ENCODE results near the gene PXYLP1. TPM values are rescaled to one million over a fixed set of nuclear protein-coding genes. Genes with fewer than 3 reads are reported as not detected.

PXYLP1 gene
- total RNA-seq, 2 donors from 2014 or later = 11.0 to 13.8 TPM

DNA sequence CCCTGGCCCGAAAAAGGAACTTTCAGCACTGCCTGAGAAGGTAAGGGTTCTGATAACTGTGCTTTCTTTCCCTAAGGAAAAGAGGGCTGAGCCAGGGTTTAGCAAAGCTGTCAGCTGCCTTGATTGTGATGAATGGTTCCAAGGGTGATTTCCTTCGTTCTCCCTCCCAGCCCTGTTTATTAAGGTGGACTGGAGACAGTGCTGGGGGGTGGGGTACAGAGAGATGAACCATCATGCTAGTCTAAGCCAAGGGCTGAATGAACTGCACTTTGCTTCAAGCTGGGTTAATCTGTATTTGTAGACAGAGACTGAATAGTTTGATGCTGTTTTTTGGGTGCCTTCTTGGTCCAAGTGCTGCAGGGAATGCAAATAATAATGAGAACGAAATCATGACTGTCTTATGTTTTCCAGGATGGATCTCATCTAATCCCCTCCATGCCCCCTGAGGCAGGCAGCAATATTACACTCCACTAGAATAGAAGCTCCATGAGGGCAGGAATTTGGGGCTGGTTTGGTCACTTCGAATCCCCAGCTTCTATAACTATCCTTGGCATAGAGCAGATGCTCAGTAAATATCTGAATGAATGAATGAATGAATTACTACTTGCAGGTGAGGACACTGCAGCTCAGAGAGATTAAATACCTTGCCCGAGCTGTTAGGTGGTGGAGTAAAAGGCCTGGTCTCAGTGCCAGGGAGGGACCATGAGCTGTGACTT is 10.9 kb downstream of the PXYLP1 start:
- intact Hi-C loops (cut with DNase I) = no loop called here
- DNase-seq (ENCODE audit: low spot score) = no peak

DNA sequence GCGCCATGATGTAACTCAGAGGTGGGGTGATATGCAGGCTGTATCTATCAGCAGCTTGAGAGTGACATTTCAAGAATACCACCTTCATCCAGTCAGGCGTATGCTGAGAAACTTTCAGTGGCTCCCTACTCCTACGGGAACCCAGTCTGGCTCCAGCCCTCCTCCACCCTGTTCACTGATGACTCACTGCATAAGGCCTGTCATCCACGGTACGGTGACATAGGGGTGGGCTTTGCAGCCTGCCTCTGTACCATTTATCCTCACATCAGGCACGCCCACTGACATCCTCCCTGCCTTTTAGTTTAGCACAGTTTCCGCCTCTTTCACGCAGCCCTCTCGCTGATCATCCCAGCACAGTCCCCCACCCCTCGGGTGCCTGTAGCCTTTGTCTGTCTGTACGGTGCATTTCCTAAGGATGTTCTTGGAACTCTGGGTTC is 11.7 kb downstream of the PXYLP1 start:
- DNase-seq (ENCODE audit: low spot score) = no peak
- intact Hi-C loops (cut with DNase I) = no loop called here

DNA sequence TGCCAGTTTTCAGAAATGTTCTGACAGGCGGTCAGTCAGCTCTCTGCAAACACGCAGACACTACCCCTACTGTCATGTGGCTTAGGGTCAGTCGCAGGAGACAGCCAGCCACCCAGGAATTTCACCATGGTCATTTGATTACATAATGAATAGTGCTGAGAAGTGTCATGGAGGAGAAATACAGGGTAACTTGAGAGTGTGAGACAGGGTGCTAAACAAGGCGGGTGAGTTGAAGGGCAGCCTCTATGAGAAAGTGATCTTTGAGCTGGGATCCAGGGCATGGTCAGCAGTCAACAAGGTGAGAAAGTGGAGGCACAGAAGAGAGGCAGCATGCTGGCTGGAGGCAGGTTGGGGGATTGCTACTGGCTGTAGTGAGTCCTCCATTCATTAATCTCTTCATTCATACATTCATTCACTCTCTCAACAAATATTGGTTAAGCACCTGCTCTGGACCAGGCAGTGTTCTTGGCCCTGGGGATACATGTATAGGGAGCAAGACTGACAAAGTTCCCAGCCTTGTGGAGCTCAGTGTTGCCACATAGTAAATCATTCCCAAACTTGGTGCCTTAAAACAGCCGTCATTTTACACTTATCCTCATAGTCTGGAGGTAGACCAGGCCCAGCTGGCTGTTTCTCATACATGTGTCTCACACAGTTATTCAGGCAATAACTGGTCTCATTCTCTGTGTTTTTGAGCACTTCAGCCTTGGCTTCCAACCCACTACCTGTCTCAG is 14.8 kb downstream of the PXYLP1 start:
- intact Hi-C loops (cut with DNase I) = no loop called here

DNA sequence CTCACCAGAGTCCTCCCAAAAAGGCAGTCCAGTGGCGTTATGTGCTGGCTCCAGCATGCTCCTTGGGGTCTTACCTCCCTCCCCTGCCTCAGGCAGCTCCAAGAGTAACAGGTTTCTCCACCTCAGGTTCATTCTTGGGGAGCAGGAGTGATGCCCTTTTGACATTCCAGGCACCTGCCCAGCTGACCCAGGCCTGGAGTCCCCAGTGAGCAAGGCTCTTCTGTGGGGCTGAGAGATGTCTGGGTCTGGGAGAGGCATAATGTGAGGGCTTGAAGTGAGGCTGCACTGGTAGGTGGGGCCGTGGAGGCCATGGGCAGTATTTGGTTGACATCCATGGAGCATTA is 15.3 kb downstream of the PXYLP1 start:
- intact Hi-C loops (cut with DNase I) = no loop called here

More for the DNA sequence above, 14.8 kb downstream of the PXYLP1 start:
- no peak for DNase-seq (ENCODE audit: low spot score)

DNA sequence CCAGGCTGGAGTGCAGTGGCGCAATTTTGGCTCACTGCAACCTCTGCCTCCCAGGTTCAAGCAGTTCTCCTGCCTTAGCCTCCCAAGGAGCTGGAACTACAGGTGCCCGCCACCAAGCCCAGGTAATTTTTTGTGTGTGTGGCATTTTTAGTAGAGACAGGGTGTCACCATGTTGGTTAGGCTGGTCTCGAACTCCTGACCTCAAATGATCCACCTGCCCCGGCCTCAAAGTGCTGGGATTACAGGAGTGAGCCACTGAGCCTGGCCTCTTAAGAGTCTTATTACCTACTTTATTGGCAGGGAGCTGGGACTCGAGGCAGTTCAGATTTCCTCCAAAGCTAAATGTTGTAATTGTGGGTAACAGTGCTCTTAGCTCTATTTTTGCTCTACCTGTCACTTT is 16.4 kb downstream of the PXYLP1 start:
- no peak for DNase-seq (ENCODE audit: low spot score)
- intact Hi-C loops (cut with DNase I) = no loop called here

More for the DNA sequence above, 15.3 kb downstream of the PXYLP1 start:
- DNase-seq (ENCODE audit: low spot score) = no peak

DNA sequence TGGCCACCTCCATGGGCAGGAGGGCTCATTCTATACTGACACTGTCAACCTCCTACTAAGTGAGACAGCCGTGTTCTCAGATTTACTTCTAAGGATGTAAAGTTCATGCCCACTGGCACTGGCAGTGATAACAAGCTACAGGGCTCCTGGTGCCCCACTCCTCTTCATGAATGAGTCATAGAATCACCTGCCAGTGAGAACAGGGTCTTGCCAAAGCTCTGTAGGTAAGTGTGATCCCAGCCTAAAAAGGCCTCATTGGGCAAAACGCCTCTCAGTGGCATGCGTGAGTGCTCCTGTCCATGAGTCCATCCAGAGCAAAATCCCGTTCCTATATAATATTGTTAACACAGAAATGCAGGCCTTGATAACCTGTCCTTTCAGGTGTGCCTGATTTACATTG is 17.4 kb downstream of the PXYLP1 start:
- no peak for DNase-seq (ENCODE audit: low spot score)
- intact Hi-C loops (cut with DNase I) = no loop called here

DNA sequence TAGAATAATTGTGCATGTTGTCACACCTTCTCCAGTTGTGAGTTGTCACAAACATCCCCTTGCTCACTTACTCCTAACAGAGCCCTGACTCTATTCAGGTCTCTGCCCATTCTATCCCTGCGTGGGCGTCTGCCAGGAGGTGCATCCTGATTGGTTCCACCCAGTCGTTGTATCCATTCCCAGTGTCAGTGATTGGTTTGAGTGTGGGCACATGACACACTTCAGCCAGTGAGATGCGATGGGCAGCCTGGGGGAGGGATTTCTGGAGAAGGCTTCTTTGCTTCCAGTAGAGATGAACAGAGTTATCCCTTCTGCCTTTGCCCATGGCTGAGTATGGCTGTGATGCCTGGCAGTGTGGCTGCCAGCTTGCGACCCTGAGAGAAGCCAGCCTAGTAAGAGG is 18.7 kb downstream of the PXYLP1 start:
- intact Hi-C loops (cut with DNase I) = no loop called here
- no peak for DNase-seq (ENCODE audit: low spot score)

DNA sequence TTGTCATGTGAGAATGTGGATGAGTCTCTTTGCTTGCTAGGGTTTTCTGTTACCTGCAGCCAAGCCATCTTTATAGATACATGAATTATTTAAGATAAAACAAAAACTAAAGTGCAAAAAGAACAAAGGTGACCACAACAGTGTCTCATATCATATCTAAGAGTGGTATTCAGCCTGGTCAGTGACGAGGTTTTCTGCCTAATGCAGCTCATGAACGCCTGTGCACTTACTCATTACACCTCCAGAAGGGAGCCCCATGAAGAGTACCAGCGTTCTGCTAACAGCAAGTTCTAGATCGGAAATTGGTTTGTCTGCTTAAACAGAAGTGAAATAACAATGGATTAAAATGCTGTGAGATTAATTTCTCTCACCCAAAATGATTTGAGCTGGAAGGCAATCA is 19.2 kb downstream of the PXYLP1 start:
- intact Hi-C loops (cut with DNase I) = no loop called here
- DNase-seq (ENCODE audit: low spot score) = no peak

DNA sequence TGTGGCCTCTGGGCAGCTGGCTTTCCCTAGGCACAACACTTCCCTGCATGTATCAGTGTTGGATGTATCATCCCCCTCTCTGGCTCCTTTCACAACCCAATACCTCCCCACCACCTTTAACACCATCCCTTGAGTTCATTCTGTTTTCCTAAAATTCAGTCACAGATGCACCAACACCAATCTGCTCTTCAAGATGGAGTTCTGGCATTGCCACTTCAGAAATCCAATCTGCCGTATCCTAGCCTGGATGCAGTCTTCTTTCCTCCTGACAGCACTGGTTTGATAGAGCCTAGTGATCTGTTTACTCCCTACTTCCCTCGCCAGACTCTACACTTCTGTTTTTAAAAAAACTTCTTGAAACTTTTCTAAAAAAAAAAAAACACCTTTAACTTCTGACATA is 21.7 kb downstream of the PXYLP1 start:
- DNase-seq (ENCODE audit: low spot score) = no peak
- intact Hi-C loops (cut with DNase I) = no loop called here

DNA sequence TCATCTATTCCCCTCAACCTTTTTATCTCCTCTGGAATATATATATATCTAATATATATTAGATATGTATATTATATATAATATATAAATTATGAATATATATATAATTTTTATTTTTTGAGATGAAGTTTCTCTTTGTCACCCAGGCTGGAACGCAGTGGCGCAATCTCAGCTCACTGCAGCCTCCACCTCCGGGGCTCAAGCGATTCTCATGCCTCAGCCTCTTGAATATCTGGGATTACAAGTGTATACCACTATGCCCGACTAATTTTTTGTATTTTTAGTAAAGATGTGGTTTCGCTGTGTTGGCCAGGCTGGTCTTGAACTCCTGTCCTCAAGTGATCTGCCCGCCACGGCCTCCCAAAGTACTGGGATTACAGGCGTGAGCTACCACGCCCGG is 22.2 kb downstream of the PXYLP1 start:
- intact Hi-C loops (cut with DNase I) = no loop called here
- DNase-seq (ENCODE audit: low spot score) = no peak

DNA sequence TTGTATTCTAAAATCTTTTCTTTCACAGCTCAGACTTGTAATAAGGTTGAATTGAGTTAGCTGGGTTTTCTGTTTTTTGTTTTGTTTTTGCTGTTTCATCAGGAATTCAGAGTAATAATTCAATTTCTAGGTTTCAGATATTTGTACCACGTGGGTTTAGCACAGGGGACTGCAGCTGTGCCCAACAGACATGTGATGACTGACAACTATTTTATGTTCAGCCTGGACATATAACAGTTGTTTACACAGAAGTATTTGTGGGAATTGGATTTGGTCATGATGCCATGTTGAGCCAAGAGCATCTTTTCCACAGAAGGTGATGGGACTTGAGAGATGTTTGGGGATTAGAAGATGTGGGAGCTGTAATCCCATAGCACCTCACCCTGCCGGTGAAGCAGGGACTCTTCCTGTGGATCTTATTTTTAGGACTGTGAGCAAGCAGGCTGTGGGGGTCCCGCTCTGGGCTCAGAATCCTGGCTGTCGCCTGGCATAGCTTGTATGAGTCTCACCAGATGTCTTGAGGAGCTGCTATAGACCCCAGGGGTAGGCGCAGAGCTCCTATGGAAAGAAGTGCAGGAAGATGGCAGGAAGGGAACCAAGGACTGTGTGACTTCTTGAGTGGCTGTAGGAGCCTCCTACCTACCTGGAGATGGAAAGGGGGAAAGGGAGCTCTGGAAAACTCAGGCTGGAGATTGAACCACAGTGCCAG is 23.7 kb downstream of the PXYLP1 start:
- intact Hi-C loops (cut with DNase I) = no loop called here
- DNase-seq (ENCODE audit: low spot score) = no peak

DNA sequence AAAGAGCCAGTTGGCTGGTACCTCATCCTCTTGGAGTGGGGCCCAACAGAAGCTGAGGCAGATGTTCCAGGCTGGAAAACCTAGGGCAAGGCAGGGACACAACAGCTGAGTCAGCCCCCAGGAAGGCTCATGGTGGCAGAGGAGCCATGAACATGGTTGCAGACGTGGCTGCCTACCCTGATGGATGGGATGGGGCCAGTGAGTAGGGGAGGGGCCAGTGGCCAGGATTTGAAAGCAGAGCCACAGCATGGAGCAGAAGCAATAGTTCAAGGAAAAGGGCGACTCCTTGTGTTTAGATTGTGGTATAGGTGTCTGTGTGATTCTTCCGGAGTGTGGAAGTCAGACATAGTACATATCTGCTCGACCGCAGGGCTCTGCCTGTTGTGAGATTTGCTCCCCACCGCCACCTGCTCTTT is 24.2 kb downstream of the PXYLP1 start:
- no peak for DNase-seq (ENCODE audit: low spot score)
- intact Hi-C loops (cut with DNase I) = no loop called here

DNA sequence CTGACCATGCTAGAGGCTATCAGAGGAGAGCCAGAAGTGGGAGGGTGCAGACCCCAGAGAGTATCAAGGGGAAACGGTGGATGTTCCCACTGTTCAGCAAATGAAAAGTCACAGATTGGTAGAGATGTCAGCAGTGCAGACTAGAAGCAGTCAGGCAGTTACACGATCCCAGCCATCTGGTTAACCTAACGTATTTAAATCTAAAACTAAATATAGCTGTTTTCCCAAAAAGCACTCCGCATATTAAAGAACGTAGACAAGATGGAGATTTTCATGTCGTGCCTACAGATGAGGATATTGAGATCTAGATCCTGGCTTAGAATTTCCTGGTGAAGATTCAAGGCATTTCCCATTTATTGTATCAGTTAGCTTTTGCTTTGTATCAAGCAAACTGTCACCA is 25.2 kb downstream of the PXYLP1 start:
- DNase-seq (ENCODE audit: low spot score) = no peak
- intact Hi-C loops (cut with DNase I) = no loop called here

DNA sequence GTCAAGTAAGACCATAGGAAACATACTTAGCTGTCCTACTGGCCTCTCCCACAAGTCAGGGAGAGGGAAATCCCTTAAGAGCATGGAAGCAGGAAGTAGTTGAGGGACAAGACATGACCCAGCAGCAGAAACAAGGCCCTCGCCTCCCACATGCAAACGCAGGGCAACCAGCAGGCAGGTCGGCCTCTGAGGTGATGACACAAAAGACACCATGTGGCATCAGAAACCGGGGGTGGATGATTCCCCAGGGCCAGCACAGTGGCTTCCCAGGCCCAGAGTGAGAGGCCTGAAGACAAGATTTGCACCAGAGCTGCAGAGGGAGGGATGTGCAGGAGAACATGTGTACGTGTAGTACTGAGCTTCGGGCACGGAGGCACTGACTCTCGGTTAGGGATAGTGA is 26.3 kb downstream of the PXYLP1 start:
- intact Hi-C loops (cut with DNase I) = no loop called here
- no peak for DNase-seq (ENCODE audit: low spot score)

DNA sequence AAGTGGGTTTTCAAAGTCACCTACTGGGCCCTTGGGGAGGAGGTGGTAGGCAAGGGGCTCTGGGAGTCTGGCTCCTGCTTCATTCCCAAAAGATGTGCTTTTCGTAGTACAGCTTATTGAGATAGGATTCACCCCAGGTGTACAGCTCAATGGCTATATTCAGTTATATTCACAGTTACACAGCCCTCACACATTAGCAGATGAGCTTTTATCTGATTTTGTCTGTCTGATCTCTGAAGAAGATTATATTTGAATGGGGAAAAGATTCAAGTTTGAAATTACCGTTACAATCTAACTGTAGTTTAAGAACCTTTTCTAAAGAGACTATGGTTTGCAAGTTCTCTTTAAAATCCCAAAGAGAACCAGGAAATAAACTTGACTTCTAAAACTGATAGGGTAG is 27.3 kb downstream of the PXYLP1 start:
- intact Hi-C loops (cut with DNase I) = no loop called here
- no peak for DNase-seq (ENCODE audit: low spot score)

DNA sequence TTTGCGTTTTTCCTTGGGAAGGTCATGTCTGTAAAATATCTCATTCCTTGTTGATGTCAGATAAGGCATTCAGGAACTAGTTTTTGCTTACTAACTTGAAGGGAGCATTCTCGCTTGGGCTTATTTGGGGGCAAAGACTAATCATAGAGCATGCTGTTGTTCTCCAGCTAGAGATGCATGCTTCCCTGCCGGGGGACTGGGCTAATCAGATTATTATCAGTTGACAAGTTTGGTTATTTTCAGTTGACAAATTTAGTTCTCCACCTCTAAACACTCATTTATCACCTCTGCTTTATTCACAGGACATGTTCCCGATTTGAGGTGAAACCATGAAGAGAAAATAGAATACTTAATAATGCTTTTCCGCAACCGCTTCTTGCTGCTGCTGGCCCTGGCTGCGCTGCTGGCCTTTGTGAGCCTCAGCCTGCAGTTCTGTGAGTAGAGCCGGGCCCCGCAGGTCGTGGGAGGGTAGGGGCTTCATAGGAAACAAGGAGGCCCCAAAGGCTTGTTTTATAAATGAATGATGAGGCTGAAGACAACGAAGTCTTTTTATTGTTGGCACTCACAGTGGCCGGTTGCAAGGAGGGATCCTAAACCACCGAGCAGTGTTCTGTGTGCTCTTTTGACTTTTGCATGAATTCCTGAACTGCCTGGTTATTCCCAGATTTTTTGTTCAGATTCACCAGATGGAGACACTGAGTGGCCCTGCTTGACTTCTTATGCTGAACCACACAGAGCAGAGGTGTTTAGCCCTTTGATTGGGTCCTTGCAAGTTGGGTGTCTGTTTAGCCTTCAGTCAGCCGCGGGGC is 28.4 kb downstream of the PXYLP1 start:
- intact Hi-C loops (cut with DNase I) = no loop called here
- DNase-seq (ENCODE audit: low spot score) = no peak

DNA sequence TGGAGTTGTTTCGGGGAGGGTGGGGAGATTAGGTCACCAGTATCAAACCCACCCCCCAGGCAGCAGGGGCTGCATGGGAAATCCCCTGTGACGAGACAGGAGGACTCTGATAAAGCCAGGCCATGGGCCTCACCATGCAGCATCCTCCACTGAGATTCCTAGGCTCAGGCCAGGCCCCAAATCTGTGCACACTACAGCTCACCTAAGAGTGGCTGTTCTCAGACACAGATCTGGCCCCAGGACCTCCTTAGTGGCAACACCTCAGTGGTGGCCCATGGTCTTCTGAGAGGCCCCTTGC is 29.0 kb downstream of the PXYLP1 start:
- intact Hi-C loops (cut with DNase I) = no loop called here
- DNase-seq (ENCODE audit: low spot score) = no peak

DNA sequence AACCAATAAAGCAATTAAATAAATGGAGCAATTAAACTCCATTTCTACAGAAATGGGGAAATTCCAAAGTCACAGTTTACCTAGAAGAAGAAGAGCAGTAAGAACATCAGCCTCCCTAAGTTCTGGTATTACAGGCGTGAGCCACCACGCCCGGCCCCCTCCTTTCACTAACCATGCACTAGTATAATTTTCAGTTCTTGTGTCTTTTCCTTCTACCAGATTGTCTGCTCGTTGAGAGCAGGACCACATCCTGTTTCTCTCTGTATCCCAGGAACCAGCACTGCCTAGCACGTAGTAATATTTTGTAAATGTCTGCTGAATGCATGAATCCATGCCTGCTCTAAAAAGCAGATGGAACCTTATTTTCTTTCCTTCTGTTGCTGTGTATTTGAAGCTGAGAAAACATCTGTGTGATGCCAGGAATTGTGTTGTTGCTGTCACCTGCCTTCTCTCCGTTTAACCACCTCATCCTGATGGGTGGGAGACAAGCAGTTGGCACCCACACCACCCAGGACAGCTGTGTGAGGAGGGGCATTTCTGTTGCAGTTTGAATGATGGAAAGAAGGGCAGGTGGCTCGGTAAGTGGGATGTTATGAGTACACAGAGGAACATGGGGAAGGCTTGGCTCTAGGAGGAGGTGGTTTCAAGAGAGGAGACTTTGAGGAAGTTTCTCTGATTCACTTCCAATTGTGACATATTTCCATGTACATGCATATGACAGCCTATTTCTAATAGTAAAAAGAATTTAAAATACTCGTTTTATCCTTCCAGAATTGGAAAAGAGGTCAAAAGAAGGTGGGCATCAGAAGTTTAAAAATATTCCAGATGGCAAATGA is 30.1 kb downstream of the PXYLP1 start:
- no peak for DNase-seq (ENCODE audit: low spot score)
- intact Hi-C loops (cut with DNase I) = no loop called here

DNA sequence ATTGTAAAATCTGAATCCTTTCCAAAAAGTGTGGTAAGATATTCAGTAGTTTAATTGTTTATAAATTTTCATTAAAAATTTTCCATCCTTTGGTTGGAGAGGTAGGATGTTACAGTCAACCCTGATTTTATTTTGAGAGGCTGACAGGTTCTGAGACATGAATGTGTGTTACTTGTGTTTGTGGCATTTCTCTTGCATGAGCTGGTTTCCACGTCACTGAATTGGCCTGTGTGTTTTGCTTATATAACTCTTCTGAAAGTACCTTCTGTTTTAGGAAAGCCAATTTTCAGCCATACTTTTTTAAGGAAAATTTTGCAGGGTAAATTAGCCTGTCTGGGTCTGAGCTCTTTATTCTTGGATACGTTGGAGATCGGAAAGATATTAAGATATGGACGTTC is 30.7 kb downstream of the PXYLP1 start:
- intact Hi-C loops (cut with DNase I) = no loop called here
- no peak for DNase-seq (ENCODE audit: low spot score)

Data from posterior vena cava (tissue), 2 donors.